Activated T-cell treated with anti-CD3 and anti-CD28 coated beads for 4 hours (primary cell): ENCODE measurements around the gene GLB1L3.

Source experiments
- DNase-seq: peaks from one replicate; pipeline ENCODE4 v3.0.0-alpha.2; 2020

The GLB1L3 gene

DNA sequence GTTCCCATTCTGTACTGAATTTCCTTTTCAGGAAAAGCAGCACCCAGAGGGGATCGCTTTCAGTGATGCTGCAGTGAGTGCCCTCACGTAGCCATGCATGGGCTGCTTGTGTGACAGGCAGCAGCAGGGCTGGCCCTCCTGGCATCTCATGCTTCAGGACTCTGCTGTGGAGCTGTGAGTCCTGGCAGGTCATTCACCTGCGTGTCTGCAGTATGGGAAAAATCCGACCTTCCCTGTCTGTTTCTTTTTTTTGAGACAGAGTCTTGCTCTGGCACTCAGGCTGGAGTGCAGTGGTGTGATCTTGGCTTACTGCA, 69.0 kb downstream of the GLB1L3 start:
- no peak for DNase-seq

DNA sequence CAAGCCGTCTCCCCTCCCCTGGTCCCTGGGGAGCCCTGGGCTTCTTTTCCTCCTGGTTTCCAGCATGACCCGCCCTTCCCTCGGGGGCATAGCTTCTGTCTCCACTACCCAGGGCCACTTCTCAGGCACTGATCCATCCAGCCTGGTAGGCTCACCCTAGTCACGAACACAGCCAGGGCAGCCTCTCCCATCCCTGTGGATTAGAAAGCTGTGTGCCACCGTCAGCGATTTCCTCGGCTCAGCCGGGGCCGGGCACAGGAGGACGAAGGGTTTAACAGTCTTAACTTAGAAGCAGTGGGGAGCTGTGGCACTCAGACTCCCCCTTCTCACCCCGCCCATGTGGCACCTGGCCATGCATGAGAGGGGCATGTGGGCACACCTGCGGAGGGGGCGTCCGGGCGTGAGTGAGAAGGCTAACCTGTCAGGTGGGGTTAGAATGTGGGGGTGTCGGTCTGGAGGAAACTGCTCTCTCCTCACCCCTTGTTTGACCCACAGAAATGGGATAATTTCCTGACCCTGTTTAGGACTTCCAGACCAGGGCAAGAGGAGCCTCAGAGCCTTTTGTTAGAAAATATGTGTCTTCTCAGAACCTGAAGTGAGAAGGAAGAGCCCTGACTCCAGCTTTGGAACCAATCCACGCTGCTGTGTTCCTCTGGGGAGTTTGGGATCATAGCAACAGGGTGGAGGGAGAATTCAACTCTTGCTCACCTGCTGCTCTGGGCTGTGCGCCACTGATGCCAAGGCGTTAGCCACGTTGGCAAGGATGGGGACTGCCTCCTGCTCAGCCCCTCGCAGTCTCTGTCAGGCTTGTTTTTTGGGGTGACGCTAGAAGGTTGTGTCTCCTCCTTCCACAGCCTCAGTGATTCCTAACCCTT, 70.2 kb downstream of the GLB1L3 start:
- no peak for DNase-seq

- DNase-seq = no peak
Observed at GRCh38 chr11:134346976-134347350, 70.8 kb downstream of the GLB1L3 start.

DNA sequence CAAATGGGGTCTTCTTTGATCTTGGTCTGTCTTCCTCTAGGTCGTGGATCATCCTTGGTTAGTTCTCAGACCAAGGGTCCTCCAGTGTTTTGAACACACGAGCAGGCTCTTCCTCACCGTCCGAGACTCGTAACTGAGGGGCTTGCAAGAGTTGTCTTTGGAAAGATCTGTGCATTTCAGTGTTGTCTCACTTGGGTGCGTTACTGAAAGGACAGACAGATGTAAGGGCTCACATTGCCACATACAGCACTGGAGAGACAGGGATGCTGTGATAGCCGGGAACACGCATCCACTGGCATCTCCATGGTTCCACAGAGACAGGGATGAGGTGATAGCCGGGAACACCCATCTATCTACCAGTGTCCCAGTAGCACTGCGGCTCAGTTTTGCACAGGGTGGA, 71.3 kb downstream of the GLB1L3 start:
- DNase-seq = no peak

DNA sequence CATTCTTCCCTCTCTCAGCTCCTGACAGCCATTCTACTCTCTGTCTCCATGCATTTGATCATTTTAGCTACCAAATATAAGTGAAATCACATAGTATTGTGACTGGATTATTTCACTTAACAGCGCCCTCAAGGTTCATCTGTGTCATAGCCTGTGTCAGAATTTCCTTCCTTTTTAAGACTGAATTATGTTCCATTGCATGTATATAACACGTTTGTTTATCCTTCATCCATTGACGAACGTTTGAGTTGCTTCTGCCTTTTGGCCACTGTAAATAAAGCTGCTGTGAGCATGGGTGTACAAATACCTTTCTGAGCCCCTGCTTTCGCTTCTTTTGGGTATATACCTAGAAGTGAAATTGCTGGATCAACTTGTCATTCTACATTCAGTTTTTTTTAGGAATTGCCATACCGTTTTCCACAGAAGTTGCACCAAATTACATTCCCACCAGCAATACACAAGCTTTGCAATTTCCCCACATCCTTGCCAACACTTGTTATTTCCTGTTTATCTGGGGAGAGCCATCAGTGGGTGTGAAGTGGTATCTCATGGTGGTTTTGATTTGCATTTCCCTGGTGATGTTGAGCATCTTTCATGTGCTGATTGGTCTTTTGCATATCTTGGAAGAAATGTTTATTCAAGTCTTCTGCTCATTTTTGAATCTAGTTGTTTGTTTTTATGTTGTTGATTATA, 73.1 kb downstream of the GLB1L3 start:
- DNase-seq = no peak

DNA sequence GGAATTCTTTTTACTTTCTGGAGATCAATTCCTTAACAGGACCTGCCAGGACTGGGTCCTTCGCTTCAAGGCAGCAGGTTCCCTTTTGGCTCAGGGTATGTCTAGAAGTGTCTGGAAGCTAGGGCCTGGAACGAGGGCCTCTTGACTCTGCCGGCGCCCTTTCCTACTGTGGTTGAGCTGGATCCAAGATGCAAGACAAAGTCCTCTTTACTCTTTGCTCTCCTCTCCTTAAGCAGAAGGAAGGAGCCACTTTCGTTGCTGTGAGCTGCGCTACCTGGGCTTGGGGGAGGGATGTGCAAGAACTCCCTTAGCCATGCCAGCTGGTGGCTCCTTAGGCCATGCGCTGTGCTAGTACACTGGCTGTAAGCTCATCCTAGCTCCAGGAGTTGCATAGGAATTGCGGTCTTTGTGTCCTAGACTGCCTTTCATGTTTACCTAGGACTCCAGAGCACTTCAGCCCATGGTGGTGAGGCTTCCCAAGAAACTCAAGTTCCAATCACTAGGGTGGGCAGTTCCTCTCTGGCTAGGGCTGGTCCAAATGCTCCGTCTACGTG, 73.7 kb downstream of the GLB1L3 start:
- no peak for DNase-seq

GRCh38 chr11:134350381-134350780, 74.2 kb downstream of the GLB1L3 start:
- DNase-seq = no peak

GRCh38 chr11:134352111-134352510, 75.9 kb downstream of the GLB1L3 start:
- no peak for DNase-seq

DNA sequence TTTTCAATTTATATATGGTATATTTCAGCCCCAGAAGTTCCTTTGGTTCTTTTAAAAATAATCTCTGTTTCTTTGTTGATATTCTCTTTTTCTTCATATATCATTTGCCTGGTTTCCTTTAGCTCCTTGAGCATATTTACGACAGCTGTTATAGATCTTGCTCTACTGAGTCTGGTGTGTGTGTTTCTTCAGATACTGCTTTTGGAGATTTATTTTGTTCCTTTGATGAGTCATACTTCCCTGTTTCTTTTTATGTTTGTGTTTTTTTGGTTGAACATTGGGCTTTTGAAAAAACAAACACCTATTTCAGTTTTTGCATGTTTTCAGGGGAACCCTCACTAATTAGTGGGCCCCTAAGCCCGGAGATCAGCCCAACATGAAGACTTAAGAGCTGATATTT, 79.0 kb downstream of the GLB1L3 start:
- no peak for DNase-seq

DNA sequence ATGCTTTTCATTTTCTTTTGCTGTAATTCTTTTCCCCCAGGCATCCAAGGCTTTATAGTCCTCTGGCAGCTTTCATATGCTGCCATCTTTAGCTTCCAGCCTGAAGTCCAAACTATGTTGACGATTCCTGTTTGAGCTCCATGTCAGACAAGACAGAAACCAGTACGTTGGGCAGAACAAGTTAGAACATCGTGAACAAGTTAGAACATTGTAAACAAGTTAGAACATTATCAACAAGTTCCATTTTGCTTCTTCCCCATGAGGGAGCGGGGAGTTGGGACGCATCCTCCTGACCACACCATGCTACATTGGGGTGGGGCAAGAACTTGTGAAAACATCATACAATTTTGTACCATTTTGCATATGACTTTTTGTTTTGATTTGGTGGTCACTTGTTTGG, 79.5 kb downstream of the GLB1L3 start:
- DNase-seq = no peak

- no peak for DNase-seq
Observed at GRCh38 chr11:134356656-134357544, 80.7 kb downstream of the GLB1L3 start.

DNA sequence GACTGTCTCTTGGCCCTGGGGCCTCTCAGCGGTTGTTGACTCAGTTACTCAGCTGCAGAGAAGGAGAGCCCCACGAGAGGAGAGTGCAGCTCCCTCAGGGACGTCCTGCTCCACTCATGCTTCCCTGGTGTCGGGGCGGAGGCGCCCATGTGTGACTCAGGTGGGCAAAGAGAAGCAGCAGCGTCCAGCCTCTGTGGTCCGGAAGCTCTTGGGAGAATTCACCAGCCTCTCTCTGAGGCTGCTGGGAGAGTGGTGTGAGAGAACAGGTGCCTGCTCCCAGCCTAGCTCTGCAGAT, 81.3 kb downstream of the GLB1L3 start:
- DNase-seq = no peak

- DNase-seq = no peak
Observed at GRCh38 chr11:134358165-134358855, 82.1 kb downstream of the GLB1L3 start.

DNA sequence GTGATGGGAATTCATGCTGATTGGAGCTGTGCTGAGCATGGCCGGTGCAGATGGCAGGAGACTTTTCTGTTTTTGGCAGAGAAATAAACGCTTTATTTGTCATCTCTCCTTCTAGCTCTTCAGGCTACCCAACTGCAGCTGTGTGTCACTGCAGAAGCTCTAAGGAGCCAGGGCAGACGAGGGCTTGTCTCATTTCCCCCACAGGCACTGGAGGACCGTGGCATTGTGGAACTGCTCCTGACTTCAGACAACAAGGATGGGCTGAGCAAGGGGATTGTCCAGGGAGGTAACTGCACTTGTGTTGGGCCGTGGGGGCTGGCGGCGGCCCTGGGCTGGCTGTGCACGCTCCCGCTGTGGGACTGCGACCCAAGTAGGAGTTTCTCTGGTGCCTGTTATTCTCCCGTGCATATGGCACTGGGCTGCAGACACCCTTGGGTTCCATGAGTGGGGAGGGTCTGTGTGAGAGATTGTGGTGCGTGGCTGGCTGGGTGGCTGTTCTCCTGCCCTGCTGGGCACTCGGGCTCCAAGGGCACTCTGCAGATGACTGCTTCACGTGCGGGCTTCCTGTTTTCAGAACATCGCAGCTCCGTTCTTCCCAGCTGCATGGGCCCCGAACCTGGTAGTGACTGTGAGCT, 82.8 kb downstream of the GLB1L3 start:
- no peak for DNase-seq

- DNase-seq = no peak
Observed at GRCh38 chr11:134359646-134360045, 83.5 kb downstream of the GLB1L3 start.

DNA sequence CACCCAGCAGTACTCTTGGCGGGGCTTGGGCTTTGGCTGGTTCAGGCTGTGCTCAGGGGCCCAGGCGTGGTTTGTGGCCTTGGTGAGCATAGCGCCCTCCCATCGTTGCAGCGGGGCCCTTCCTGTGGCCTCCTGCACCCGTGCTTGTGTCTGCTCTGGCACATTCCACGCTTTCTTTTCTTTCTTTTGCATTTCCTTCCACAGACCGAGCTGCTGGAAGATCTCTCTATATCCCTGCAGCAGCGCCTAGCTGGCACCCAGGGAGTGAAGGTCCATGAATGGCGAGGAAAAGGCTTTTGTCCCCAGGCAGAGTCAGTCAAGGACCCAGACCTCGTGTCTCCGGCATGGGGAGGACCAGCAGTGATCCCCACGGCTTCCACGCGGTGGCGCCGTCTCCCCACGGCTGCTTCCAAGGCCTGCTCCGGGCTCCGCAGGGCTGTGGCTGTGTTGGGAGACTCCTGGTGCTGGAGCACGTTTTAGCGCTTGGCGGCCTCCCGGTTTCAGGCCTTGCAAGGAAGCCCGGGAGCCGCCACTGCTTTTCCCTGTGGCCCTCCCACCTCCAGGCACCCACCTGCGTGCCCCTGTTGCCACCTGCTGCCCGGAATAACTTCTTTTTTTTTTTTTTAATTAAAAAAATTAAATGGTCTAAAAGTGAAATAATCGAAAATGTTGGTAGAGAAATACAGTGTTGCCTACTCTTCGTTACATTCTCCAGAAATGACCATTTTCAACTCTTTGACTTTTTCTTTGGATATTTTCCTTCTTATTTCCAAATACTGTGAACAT, 84.1 kb downstream of the GLB1L3 start:
- peak; percentile 56 for DNase-seq

DNA sequence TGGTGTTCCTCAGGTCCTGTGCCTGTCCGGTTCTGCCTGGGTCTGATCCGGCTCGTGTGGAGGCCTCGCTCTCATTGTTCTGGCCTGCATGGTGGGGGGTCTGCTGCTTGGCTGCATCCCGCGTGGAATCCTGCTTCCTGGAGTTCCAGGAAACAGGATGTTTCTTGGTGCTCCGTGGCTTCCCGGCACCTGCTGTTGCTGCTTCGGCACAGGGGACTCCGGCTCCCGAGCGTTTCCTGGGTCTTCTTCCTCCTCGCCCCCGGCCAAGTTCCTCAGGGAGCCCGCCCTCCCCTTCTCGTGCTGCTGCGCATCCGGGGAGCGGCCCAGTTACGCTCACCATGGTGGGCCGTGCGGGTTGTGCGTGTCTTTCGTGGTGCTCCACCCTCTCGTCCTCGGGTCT, 85.5 kb downstream of the GLB1L3 start:
- DNase-seq = no peak

DNA sequence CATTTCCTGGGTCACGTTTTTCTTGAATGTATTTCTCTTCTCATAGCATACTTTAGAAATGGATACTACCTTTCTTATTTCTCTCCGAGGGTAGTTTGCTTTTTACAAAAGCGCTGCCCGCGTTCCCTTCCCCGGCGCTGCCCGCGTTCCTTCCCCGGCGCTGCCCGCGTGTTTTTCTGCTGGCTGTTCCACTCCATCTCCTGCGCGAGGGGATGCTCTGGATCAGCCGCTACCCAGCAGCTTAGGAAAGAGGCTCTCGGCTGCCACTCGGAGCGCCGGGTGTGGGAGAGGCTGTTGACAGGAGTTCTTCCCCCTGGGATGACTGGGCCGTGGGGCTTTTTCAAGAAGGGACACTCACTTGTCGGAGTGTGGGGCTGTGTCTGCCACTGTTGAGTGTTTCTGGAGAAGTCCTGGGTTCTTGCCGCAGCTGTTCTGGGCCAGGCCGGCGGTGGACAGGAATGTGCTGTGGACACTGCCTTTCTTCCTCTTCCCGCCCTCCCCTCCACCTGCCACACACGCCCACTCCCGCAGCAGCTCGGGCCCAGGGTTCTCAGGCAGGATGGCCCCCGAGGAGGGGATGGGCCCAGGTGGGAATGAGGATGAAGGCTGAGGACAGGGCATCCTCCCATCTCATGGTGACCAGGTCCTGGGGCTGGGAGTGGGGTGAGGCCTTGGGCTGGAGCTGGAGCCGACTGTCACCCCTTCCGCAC, 86.2 kb downstream of the GLB1L3 start:
- DNase-seq = no peak

- DNase-seq = no peak
Observed at GRCh38 chr11:134363161-134363560, 87.0 kb downstream of the GLB1L3 start.

GRCh38 chr11:134363592-134363991, 87.4 kb downstream of the GLB1L3 start:
- no peak for DNase-seq

DNA sequence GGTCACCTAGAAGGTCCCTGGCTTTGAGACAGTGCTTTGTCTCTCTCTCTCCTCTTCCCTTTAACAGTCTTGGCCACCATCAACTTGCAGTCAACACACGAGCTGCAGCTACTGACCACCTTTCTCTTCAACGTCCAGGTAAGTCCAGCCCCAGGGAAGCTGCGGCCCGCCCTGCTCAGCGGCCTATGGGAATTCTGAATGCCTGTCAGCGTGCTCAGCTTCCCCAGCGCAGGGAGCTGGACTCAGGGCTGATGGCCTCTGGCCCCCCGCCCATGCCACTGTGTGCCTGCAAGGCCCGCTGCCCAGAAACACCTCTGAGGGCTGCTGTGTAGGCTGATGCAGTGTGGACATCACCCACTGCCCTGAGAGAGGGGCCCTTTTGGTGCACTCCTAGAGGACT, 88.1 kb downstream of the GLB1L3 start:
- no peak for DNase-seq
